ENCODE results near the gene RARRES2.

Gene RARRES2

GRCh38 chr7:150378115-150378852 lies 36.9 kb upstream of the RARRES2 start:
- no peak for TF ChIP-seq GABPA (IDR thresholded peaks at IDR 0.05; ENCODE audit: low read depth)
- TF ChIP-seq POLR2AphosphoS5 (IDR thresholded peaks at IDR 0.05; ENCODE audit: low read depth) = peak; percentile 46; the same call in 1 of the 2 replicates
- peak; percentile 78 to 83 for DNase-seq (ENCODE audit: low read depth in 1 of 2, low spot score in 1 of 2)
- H3K27me3 ChIP-seq (ENCODE audit: insufficient read depth, poor library complexity, severe bottlenecking) = no peaks in the 10 kb centered on the region
- peak overlapping the region; percentile 62 for H3K4me3 ChIP-seq (replicated peaks; ENCODE audit: insufficient read depth, low read length)
- peak overlapping the region; percentile 90 for H3K27ac ChIP-seq (replicated peaks)

GRCh38 chr7:150377635-150378034 lies 36.2 kb upstream of the RARRES2 start:
- peak overlapping the region; percentile 90 for H3K27ac ChIP-seq (replicated peaks)

DNA sequence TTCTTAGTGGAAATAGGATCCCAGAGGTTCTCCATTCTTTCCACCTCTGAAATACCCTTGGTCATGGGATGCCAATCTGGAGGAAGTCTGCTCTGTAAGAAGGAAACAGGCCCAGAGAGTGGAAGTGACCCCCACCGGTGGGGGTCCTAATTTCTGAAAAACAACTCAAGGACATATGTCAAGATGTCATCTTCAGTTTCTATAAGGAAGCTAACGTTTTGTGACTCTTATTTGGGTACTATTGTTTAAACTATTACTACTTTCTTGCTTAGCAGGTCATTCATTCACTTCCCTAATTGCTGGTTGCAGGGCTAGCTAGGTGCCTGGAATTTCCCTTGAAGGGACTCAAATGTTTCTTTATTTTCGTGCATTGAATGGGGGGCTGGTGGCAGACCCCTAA lies 35.8 kb upstream of the RARRES2 start:
- TF ChIP-seq POLR2AphosphoS5 (IDR thresholded peaks at IDR 0.05; ENCODE audit: low read depth) (no peak), SPI1 (IDR thresholded peaks at IDR 0.05; ENCODE audit: borderline replicate concordance, low read depth) (peak; percentile 46; the same call in 1 of the 2 replicates), GABPA (IDR thresholded peaks at IDR 0.05; ENCODE audit: low read depth) (no peak)
- TF ChIP-seq, protein P1, sequence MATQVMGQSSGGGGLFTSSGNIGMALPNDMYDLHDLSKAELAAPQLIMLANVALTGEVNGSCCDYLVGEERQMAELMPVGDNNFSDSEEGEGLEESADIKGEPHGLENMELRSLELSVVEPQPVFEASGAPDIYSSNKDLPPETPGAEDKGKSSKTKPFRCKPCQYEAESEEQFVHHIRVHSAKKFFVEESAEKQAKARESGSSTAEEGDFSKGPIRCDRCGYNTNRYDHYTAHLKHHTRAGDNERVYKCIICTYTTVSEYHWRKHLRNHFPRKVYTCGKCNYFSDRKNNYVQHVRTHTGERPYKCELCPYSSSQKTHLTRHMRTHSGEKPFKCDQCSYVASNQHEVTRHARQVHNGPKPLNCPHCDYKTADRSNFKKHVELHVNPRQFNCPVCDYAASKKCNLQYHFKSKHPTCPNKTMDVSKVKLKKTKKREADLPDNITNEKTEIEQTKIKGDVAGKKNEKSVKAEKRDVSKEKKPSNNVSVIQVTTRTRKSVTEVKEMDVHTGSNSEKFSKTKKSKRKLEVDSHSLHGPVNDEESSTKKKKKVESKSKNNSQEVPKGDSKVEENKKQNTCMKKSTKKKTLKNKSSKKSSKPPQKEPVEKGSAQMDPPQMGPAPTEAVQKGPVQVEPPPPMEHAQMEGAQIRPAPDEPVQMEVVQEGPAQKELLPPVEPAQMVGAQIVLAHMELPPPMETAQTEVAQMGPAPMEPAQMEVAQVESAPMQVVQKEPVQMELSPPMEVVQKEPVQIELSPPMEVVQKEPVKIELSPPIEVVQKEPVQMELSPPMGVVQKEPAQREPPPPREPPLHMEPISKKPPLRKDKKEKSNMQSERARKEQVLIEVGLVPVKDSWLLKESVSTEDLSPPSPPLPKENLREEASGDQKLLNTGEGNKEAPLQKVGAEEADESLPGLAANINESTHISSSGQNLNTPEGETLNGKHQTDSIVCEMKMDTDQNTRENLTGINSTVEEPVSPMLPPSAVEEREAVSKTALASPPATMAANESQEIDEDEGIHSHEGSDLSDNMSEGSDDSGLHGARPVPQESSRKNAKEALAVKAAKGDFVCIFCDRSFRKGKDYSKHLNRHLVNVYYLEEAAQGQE (IDR thresholded peaks at IDR 0.05; ENCODE audit: insufficient replicate concordance, low read depth) = no peak
- TF ChIP-seq, protein P2, sequence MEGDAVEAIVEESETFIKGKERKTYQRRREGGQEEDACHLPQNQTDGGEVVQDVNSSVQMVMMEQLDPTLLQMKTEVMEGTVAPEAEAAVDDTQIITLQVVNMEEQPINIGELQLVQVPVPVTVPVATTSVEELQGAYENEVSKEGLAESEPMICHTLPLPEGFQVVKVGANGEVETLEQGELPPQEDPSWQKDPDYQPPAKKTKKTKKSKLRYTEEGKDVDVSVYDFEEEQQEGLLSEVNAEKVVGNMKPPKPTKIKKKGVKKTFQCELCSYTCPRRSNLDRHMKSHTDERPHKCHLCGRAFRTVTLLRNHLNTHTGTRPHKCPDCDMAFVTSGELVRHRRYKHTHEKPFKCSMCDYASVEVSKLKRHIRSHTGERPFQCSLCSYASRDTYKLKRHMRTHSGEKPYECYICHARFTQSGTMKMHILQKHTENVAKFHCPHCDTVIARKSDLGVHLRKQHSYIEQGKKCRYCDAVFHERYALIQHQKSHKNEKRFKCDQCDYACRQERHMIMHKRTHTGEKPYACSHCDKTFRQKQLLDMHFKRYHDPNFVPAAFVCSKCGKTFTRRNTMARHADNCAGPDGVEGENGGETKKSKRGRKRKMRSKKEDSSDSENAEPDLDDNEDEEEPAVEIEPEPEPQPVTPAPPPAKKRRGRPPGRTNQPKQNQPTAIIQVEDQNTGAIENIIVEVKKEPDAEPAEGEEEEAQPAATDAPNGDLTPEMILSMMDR (IDR thresholded peaks at IDR 0.05; ENCODE audit: insufficient read depth, low read length) = no peak
- peak overlapping the region; percentile 90 for H3K27ac ChIP-seq (replicated peaks)
- no peak overlapping the region for H3K4me3 ChIP-seq (replicated peaks; ENCODE audit: insufficient read depth, low read length)
- no peak for DNase-seq (ENCODE audit: low read depth in 1 of 2, low spot score in 1 of 2)
- H3K27me3 ChIP-seq (ENCODE audit: insufficient read depth, poor library complexity, severe bottlenecking) = no peaks in the 10 kb centered on the region

More at GRCh38 chr7:150377635-150378034, 36.2 kb upstream of the RARRES2 start:
- TF ChIP-seq POLR2AphosphoS5 (IDR thresholded peaks at IDR 0.05; ENCODE audit: low read depth) (no peak), GABPA (IDR thresholded peaks at IDR 0.05; ENCODE audit: low read depth) (no peak), SPI1 (IDR thresholded peaks at IDR 0.05; ENCODE audit: borderline replicate concordance, low read depth) (no peak)
- TF ChIP-seq, protein P1 (IDR thresholded peaks at IDR 0.05; ENCODE audit: insufficient replicate concordance, low read depth) = no peak
- TF ChIP-seq, protein P2 (IDR thresholded peaks at IDR 0.05; ENCODE audit: insufficient read depth, low read length) = no peak
- no peak for DNase-seq (ENCODE audit: low read depth in 1 of 2, low spot score in 1 of 2)
- no peak overlapping the region for H3K4me3 ChIP-seq (replicated peaks; ENCODE audit: insufficient read depth, low read length)
- no peaks in the 10 kb centered on the region for H3K27me3 ChIP-seq (ENCODE audit: insufficient read depth, poor library complexity, severe bottlenecking)

DNA sequence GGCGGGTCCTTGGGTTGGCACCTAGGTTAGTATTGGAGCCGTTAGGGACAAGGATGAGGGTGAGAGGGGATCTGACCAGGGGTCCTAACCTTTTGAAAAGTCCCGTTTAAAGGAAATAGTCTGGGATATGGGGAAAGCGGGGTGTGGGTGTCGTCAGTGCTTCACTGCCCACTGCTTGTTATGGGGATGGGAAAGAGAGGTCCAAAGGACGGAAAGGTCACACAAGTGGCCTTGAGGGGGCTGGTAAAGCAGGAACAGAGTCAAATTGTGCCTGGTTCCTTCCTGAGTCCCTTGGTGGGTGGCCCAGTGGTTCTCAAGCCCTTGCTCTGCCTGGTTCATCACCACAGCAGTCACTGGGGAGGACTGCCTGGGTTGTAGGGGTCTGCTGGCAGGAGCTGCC lies 35.1 kb upstream of the RARRES2 start:
- no peaks in the 10 kb centered on the region for H3K27me3 ChIP-seq (ENCODE audit: insufficient read depth, poor library complexity, severe bottlenecking)
- no peak overlapping the region for H3K4me3 ChIP-seq (replicated peaks; ENCODE audit: insufficient read depth, low read length)
- no peak for DNase-seq (ENCODE audit: low read depth in 1 of 2, low spot score in 1 of 2)
- TF ChIP-seq POLR2AphosphoS5 (IDR thresholded peaks at IDR 0.05; ENCODE audit: low read depth) (0 out of 2 replicates have a peak, but pooled peaks have one; percentile 13), SPI1 (IDR thresholded peaks at IDR 0.05; ENCODE audit: borderline replicate concordance, low read depth) (no peak), GABPA (IDR thresholded peaks at IDR 0.05; ENCODE audit: low read depth) (no peak)
- TF ChIP-seq, protein P1 (IDR thresholded peaks at IDR 0.05; ENCODE audit: insufficient replicate concordance, low read depth) = no peak
- TF ChIP-seq, protein P2 (IDR thresholded peaks at IDR 0.05; ENCODE audit: insufficient read depth, low read length) = no peak
- 0 out of 2 replicates have a peak overlapping the region, but pooled peaks have one; percentile 18 for H3K27ac ChIP-seq (replicated peaks)

Data from HL-60 (cell line).